GM21526 (cell line): ENCODE results near the gene DIP2C.
"Not testable (repeated sequence)": the region's sequence is repeated elsewhere in the genome, so short reads cannot be mapped to it uniquely, and the experiment has no call there.

Experiments used
- ATAC-seq: cut with Tn5 transposase; IDR thresholded peaks from one replicate; pipeline ENCODE4 v1.9.1; 2021; ENCODE audit warnings: moderate library complexity; ENCODE audit not compliant: unreplicated experiment, low FRiP score

DIP2C gene

DNA sequence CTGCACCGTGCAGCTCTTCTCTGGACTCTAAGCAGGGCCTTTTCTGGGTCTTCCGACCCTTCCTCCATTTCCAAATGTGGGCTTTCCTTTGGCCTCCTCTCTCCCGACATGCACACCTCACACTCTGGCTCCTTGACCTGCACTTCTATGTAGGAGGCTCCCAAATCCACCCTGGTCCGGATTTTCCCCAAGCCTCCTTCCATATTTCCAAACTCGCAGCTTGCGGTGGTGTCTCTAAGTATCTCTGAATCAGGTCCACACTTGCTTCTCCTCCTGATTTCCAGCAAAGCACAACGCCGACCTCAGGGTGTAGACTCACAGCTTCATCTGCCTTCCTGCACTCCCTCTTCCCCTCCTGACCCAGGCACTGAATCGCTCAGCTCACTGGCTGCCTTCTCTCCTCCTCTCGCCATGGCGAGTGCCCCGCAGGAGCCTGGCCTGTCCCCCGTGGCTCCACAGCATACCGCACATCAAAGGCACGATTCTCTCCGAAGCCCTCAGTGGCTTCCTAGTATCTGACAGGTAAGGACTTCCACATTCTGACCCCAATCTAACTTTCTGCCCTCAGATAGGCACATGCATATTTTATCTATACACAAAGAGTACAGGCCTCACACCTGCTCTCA lies 27.8 kb downstream of the DIP2C start:
- ATAC-seq = no peak

DNA sequence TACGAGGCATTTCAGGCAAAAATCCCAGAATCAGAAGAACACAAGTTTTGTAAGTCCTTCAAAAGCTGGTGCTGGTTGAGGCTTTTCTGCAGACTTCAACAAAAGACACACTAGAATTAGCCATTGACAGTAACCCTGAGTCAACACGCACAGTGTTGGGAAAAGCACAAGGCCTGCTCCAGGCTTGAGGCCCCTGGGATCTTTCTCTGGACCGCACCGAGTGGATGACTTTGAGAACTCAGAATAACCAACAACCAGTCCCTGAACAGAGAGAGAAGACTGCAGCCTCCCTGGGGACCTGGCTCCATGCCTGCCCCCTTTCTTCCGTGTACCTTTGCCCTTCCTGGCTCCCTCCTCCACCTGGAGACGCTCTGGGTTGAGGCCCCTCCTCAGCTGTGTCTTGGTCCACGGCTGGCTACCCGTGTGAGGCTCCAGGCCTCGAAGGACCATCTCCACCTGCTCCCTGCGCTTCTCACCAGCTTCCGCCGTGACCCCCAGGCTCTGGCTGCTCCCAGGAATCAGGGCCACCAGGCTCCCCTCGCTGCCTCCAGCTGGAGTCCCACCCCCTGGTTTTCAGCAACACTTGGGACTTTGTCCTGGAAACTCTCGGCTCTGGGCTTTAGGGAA lies 28.4 kb downstream of the DIP2C start:
- no peak for ATAC-seq

DNA sequence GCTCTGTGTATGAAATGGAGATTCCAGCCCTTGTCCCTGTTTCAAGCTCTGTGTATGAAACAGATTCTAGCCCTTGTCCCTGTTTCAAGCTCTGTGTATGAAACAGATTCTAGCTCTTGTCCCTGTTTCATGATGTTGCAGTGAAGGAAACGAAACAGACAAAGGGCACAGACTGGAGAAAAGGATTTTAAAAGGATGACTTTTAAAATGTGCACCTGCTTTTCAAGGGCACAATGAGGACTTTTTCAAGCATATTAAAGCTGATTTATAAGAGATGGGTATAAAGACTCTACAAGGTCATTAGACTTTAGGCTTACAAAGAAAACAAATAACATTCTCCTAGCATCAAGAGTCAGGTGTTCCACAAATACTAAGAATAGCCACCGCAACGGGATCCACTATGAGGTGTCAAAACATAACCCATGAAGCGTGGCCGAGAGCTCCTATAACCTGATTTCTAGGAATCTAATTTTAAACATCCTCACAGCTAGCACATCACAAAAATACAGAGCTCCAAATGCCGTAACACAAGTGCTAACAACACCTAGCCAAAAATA lies 29.0 kb downstream of the DIP2C start:
- ATAC-seq = no peak

DNA sequence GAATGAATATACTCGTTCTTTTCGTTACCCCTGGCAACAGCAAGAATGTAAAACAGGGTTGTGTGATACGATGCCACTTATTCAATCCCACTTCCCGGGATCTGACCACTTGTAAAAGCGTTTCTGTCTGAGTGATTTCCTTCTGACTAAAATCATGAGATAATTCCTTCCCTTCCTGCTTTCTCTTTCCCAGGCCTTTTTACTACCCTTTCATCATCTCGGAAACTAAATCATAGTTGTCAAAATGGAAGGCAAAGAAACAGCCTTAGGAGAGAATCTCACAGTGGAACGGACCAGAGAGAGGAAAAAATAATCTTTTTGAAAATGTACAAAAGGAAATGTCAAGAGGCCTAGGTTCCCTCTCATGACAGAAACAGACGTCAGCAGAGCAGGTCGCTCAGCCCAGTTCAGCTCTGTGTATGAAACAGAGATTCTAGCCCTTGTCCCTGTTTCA lies 29.8 kb downstream of the DIP2C start:
- ATAC-seq = no peak

DNA sequence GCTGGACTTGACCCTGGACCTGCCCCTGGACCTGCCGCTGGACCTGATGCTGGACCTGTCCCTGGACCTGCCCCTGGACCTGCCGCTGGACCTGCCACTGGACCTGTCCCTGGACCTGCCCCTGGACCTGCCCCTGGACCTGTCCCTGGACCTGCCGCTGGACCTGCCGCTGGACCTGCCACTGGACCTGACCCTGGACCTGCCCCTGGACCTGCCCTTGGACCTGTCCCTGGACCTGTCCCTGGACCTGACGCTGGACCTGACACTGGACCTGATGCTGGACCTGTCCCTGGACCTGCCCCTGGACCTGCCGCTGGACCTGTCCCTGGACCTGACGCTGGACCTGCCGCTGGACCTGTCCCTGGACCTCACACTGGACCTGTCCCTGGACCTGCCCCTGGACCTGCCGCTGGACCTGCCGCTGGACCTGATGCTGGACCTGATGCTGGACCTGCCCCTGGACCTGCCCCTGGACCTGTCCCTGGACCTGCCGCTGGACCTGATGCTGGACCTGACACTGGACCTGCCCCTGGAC lies 31.6 kb downstream of the DIP2C start:
- ATAC-seq = not testable (repeated sequence)

DNA sequence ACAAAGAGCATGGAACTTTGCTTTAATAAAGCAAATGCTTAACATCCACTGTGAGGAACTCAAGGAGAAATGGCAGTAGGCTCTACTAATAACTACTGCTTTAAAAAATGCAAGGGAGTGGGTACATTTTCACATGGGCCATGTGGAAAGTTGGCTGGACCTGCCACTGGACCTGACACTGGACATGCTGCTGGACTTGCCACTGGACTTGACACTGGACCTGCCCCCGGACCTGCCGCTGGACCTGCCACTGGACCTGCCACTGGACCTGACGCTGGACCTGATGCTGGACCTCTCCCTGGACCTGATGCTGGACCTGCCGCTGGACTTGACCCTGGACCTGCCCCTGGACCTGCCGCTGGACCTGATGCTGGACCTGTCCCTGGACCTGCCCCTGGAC lies 32.6 kb downstream of the DIP2C start:
- ATAC-seq = no peak

DNA sequence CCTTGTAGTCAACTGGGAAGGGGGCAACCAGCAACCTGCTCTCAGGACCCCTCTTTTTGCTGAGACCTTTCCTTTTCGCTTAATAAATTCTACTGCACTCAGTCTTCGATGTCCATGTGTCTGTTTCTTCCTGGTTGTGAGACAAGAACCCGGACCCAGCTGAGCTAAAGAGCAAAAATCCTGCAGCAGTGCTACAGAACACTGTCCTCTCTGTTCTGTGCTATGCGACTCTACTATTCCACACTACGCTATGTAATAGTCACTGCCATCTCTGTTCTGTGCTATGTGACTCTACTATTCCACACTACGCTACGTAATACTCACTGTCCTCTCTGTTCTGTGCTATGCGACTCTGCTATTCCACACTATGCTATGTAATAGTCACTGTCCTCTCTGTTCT lies 34.3 kb downstream of the DIP2C start:
- no peak for ATAC-seq

DNA sequence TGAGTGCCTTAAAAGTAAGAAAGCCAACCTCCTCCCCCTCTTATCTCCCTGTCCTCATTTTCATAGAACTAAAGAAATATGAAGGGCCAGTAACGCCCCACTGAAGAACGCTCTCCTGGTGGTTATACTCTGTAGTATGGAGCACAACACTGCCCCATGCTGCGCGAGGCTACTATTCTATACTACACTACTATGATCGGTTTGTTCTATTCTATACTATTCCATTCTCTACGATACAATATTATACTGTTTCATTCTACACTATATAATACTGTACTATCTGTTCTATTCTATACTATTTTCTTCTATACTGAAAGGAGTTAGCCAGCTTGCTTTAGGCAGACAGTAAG lies 34.8 kb downstream of the DIP2C start:
- no peak for ATAC-seq

DNA sequence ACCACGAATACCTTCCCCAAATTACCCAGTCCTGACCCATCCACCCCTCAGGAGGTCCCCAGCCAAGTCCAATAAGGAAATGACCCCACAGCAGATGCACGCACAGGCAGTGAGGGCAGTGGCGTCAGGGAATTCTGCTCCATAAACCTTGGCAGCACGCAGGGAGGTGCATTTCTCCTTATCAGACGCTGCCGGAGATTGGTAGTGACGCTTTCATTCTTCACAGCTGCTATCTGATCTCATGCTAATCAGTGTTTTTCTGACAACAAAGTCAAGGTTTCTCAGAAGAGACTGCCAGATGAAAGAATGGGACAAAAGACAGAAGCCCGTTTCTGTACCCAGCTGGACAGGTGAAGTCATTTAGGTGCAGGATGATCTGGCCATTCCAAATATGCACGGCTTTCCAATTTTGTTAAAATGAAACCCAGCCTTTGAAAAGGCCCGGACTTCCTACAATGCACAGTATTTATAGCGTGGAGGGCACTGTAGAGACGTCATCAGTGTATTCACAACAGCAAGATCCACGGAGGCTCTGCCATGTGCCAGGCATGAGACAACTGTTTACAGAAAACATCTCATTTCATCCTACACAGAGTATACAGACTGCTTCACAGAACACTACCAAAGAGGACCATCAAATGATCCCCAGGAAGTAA lies 35.3 kb downstream of the DIP2C start:
- no peak for ATAC-seq

DNA sequence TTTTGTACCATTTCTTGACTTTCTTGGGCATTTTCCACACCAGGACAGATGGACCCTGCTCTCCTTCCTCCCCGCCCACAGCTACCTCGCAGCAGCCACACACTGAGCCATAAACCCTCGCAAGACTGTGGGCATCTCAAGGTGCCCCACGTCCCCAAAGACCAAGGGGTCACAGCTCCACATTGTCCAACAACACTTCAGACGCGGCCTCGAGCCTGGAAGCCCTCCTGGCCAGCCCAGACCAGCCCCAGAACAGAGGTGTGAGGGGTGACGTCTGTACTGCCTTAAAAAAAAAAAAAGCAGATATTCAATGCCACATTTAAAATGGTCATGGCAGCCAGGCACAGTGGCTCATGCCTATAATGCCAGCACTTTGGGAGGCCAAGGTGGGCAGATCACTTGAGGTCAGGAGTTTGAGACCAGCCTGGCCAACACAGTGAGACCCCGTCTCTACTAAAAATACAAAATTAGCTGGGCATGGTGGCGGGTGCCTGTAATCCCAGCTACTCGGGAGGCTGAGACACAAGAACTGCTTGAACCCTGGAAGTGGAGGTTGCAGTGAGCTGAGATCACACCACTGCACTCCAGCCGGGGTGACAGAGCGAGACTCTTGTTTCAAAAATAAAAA lies 36.5 kb downstream of the DIP2C start:
- ATAC-seq = not testable (repeated sequence)

DNA sequence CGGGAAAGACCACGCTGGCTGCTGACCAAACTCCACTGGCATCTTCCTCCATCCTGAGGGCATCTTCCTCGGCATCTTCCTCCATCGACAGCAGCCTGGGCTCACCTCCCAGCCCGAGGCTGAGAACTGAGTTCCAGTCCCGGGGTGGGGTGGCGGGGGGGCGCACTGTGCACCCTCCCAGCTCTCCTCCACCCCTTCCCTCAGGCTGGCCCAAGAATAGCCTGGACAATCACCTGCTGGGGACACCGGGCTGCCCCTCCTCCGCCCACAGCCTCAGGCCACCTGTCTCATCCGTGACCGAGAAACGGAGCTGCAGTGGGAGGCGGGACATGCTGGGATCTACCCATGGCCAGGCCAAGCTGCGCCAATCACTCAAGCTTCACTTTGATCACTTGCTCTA lies 37.2 kb downstream of the DIP2C start:
- ATAC-seq = no peak

DNA sequence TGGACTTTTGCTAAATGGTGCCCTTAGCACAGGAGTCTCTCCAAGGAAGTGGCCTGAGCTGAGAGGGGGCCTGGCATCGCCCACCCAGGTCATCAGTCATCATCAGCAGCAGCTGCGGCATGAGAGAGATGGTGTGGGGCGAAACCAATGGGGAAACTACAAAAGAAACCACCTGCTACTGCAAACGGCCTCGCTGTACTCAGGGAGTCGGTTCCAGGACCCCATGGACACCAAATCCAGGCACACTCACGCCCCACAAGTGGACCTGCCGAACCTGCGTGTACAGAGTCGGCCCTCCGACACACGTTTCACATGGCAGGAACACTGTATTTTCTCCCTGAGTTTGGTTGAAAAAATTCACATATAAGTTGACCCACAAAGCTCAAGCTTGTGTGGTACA lies 37.8 kb downstream of the DIP2C start:
- no peak for ATAC-seq

DNA sequence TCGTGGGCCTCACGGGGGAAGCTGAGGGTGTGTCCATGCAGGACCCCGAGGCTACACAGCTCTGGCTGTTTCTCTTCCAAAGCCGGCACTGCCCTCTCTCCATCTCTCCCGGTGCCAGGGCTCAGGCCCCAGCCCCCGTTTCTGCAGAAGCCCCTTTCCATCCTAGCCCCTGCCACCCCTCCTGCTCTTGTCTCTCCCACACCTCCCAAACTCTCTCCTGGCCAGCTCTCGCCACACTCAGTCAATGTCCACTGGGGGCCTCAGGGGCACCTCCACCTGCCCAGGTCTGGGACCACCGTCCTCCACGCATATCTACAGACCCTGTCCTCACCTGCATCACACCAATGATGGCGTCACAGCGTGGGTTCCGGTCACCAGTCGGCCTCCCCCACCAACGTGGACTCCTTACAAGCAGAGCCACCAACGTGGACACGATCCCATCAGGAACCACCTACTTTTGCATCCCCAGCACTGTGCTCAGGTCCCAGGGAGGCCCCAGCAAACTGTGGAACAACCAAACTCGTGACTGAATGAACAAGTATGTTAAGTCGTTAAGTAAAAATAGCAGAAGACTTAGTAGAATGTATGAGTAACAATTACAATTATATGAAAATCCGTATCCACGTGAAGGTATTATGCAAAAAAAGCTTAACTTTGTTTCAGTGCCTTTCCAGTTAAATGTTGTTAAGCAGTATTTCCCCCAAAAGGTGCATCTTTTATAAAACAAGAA lies 38.4 kb downstream of the DIP2C start:
- ATAC-seq = no peak

DNA sequence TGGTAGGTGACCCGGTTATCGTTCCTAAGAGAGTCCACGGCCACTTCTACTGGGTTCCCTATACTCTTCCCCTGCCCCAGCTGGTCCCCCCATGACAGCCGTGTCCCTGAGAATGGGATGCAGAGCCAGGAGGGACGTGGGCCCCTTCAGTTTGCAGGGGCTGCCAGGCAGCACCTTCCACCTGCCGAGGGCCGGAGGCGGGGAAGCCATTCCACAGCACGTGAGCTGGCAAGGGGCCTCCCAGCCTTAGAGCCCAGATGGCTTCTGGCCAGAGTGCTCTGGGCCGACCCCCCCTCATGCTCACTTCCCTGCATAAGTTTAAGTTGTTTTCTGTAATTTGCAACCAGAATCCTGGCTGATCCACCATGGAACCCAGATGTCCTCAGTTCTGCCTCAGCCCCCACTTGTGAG lies 39.0 kb downstream of the DIP2C start:
- no peak for ATAC-seq

DNA sequence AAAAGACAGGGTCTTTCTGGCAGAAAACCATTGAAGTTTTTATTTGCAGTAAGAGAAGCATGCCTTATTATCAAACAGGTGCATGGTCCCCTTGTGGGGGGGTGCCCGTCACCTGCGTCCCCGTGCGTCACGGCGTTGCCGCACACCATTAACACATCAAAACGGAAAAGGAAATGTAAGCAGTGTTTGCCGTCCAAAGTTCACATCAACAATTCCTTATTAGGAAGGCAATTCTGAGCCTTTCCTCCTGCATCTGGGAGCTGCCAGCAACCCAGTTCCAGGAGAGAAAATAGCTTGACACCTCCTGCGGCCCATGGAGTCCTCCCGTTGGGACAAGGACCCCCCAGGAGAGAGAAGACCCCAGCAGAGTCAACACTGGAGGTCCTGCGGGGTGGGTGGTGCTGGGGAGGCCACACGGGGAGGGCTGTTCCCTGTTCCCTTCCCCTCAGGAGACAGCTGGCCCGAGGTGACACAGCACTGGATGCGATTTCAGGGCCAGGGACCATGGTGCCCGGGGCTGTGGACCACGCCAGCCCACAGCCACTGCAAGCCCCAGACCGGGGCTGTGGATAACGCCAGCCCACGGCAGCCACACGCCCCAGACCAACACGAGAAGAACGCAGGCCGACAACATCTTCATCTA lies 39.5 kb downstream of the DIP2C start:
- no peak for ATAC-seq

DNA sequence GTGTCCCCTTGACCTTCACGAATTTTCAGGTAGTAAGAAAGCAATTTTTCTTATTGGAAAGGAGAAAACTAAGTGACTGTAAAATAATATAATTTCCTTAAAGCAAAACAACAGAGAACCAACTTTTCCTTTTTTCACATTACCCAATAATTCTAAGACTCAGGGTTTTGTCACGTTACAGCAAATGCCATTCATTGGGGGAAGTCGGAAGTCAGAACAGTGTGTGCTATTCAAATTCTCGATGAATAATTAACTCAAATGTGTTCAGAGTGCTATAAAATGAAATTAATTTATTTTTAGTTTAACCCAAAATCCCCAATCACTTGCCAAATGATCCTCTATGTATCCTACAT lies 40.0 kb downstream of the DIP2C start:
- ATAC-seq = no peak

DNA sequence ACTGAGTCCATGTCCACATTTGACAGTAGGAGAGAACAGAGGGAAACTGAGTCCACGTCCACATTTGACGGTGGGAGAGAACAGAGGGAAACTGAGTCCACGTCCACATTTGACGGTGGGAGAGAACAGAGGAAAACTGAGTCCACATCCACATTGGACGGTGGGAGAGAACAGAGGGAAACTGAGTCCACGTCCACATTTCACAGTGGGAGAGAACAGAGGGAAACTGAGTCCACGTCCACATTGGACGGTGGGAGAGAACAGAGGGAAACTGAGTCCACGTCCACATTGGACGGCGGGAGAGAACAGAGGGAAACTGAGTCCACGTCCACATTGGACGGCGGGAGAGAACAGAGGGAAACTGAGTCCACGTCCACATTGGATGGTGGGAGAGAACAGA lies 42.4 kb downstream of the DIP2C start:
- not testable (repeated sequence) for ATAC-seq

DNA sequence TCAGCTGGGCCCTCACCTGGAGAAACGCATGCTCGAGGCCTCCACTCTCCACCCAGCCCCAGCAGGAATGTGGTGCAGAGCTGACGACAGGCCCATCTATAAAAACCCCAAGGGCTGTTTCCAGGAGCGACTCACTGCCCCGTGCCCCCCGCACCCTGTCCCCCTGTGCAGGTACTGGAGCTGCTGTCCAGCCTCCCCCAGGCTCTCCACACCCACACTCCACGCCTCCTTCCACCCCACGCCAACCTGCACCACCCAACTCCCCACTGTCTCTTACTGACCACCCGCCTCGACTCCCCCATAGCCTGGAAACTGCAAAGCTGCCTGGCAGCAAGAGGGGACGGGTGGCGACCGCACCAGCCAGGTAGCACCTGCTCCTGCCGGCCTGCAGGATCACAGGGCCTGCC lies 43.3 kb downstream of the DIP2C start:
- no peak for ATAC-seq

DNA sequence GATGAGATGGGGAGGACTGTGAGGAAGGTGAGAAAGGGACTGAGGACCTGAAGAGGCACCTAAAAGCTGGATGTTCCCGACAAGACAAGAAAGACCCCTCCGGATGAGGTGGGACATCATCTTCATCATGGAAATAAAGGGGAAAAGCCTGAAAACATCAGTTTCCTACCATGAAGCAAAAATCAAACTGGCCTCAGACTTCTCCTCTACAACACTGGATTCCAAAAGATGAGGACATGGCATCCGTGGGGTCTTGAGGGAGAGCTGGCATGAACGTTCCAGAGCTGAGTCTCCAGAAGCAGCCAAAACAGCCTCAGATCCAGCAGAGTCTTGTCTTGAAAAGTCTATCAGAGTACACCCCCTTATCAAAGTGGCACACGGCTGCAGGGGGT lies 44.5 kb downstream of the DIP2C start:
- ATAC-seq = no peak
